Activated T-cell treated with anti-CD3 and anti-CD28 coated beads, Interleukin-2, amount 50 U/mL, for 4 hours (primary cell): ENCODE data around the gene MBL2. TPM values are rescaled to one million over a fixed set of nuclear protein-coding genes. Genes with fewer than 3 reads are reported as not detected.

ENCODE experiments used
- ATAC-seq, 2 donors: fragments of 200-7000 bp; cut with Tn5 transposase; one replicate each; pipeline ENCODE4 v1.10.0; 2021
- DNase-seq: peaks from one replicate; pipeline ENCODE4 v3.0.0-alpha.2; 2020
- H3K27me3 Mint-ChIP-seq: one replicate; pipeline ENCODE4 v1.8.0; 2021; ENCODE audit warnings: low read depth, mixed read lengths
- H3K36me3 Mint-ChIP-seq: one replicate; pipeline ENCODE4 v1.8.0; 2022; ENCODE audit warnings: mixed read lengths; ENCODE audit not compliant: insufficient read depth
- H3K4me1 Mint-ChIP-seq: one replicate; pipeline ENCODE4 v1.8.0; 2021; ENCODE audit warnings: low read depth, mixed read lengths
- H3K4me3 Mint-ChIP-seq: one replicate; pipeline ENCODE4 v1.8.0; 2021; ENCODE audit warnings: mild to moderate bottlenecking, moderate library complexity, mixed read lengths
- H3K9me3 Mint-ChIP-seq: one replicate; pipeline ENCODE4 v1.8.0; 2021; ENCODE audit warnings: mixed read lengths
- total RNA-seq, 3 donors: library from RNA; stranded (reverse); gene quantifications; one replicate each; pipeline ENCODE4 v1.2.1, GENCODE V29; 2021

The MBL2 gene
- total RNA-seq, 3 donors from 2014 or later: not detected

DNA sequence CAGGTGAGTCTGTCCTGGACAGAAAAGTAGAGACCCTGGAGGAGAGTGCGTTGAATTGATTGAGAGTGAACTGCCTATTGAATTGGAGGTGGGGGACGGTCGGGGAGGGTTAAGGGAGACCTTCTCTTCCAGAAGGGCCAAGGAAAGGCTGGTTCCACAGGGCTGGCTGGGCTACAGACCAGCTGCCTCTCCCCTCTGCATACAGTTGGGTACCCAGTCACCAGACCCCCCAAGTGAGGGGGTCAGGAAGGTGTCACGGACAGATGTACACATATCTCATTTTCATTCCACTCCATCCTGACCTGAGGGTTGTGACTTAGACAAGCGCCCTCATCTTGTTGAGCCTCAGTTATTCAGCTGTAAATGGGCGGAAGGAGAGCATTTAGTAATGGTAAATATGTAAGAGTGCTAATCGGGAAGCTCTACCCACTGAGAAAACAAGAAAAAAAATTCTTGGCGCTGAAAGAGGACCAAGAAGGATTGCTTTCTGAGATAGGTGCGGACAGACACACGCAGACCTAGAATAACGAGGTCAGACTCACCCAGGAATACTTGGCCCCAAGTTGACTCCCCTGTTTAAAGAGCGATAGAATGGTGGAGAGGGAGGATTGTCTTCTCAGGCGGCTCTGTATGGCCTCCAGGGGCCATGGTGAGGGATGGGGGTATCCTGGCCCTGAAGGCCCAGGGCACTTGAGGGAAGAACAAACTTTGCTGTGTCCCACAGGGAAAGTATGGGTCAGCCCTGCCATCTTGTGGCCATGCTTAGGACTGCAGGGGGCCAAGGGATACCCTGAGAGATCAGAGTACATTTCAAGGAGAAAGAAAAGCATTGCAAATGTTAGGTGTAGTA is 7.2 kb upstream of the MBL2 start:
- no peaks in the 10 kb centered on the region for H3K9me3 Mint-ChIP-seq
- no peaks in the 10 kb centered on the region for H3K4me1 Mint-ChIP-seq
- no peaks in the 10 kb centered on the region for H3K27me3 Mint-ChIP-seq
- ATAC-seq (no peak), DNase-seq (no peak)
- no peaks in the 10 kb centered on the region for H3K36me3 Mint-ChIP-seq
- H3K4me3 Mint-ChIP-seq: no peak overlapping the region

GRCh38 chr10:52778511-52779392 is 6.2 kb upstream of the MBL2 start:
- ATAC-seq: no peak
- Mint-ChIP-seq H3K4me3 (no peak overlapping the region), H3K4me1 (no peaks in the 10 kb centered on the region), H3K9me3 (no peaks in the 10 kb centered on the region), H3K27me3 (no peaks in the 10 kb centered on the region), H3K36me3 (no peaks in the 10 kb centered on the region)
- no peak for DNase-seq

- Mint-ChIP-seq H3K4me3 (no peak overlapping the region), H3K9me3 (no peaks in the 10 kb centered on the region), H3K36me3 (no peaks in the 10 kb centered on the region), H3K27me3 (no peaks in the 10 kb centered on the region), H3K4me1 (no peaks in the 10 kb centered on the region)
- ATAC-seq (no peak), DNase-seq (no peak)
Measured at GRCh38 chr10:52777414-52777813, 4.8 kb upstream of the MBL2 start.

- Mint-ChIP-seq H3K4me3 (no peak overlapping the region), H3K4me1 (no peaks in the 10 kb centered on the region), H3K27me3 (no peaks in the 10 kb centered on the region), H3K36me3 (no peaks in the 10 kb centered on the region), H3K9me3 (no peaks in the 10 kb centered on the region)
- DNase-seq: no peak
- ATAC-seq: no peak
Measured at GRCh38 chr10:52776471-52776903, 3.9 kb upstream of the MBL2 start.

DNA sequence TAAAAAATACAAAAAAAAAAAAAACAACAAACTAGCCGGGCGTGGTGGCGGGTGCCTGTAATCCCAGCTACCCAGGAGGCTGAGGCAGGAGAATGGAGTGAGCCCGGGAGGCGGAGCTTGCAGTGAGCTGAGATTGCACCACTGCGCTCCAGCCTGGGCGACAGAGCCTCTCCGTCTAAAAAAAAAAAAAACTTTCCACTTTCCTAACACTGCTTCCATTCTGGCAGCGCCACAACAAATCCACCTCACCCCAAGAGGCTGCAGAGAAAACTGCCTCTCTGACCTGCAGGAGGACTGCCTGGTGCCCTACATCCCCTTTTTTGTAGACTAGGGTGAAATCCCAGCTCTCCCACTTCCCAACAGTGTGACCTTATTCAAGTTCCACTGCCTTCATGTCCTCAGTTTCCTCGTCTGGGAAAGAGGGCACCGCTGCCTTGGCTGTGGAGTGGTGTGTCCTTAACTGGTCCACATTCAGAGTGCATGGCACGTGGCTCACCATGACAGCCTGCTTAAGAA is 2.6 kb upstream of the MBL2 start:
- no peaks in the 10 kb centered on the region for H3K4me1 Mint-ChIP-seq
- H3K36me3 Mint-ChIP-seq: no peaks in the 10 kb centered on the region
- H3K9me3 Mint-ChIP-seq: no peaks in the 10 kb centered on the region
- no peak overlapping the region for H3K4me3 Mint-ChIP-seq
- no peak for DNase-seq
- H3K27me3 Mint-ChIP-seq: no peaks in the 10 kb centered on the region
- ATAC-seq: no peak

GRCh38 chr10:52774600-52775106 is 2.1 kb upstream of the MBL2 start:
- DNase-seq (no peak), ATAC-seq (no peak)
- H3K9me3 Mint-ChIP-seq: no peaks in the 10 kb centered on the region
- H3K4me3 Mint-ChIP-seq: no peak overlapping the region
- no peaks in the 10 kb centered on the region for H3K36me3 Mint-ChIP-seq
- no peaks in the 10 kb centered on the region for H3K27me3 Mint-ChIP-seq
- no peaks in the 10 kb centered on the region for H3K4me1 Mint-ChIP-seq

- no peak for ATAC-seq
- no peaks in the 10 kb centered on the region for H3K27me3 Mint-ChIP-seq
- H3K9me3 Mint-ChIP-seq: no peaks in the 10 kb centered on the region
- H3K36me3 Mint-ChIP-seq: no peaks in the 10 kb centered on the region
- H3K4me3 Mint-ChIP-seq: no peak overlapping the region
- no peaks in the 10 kb centered on the region for H3K4me1 Mint-ChIP-seq
- DNase-seq: no peak
Measured at GRCh38 chr10:52774182-52774581, 1.6 kb upstream of the MBL2 start.

GRCh38 chr10:52771534-52772445 is 794 bp downstream of the MBL2 start:
- ATAC-seq: no peak
- Mint-ChIP-seq H3K36me3 (no peaks in the 10 kb centered on the region), H3K27me3 (no peaks in the 10 kb centered on the region), H3K4me1 (no peaks in the 10 kb centered on the region), H3K4me3 (no peak overlapping the region), H3K9me3 (no peaks in the 10 kb centered on the region)
- no peak for DNase-seq

DNA sequence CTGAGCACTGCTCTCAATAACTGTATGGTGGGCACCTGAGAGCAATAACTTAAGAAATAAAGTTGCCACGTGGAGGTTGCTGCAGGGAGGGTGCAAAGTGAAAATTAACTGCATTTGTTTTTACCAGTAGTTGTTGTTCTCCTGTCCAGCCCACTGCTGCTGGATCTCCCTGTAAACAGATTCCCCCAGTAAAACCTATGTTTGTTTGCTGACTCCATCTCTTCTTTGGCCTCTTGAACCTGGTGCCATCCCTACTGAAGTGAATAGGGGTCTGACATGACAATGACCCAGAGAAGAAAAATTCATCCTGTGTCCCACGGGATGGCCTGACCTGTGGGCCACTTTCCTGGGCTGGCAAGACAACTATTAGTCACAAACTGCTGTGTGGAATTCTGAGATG is 1.7 kb downstream of the MBL2 start:
- no peak for DNase-seq
- Mint-ChIP-seq H3K9me3 (no peaks in the 10 kb centered on the region), H3K4me1 (no peaks in the 10 kb centered on the region), H3K36me3 (no peaks in the 10 kb centered on the region), H3K27me3 (no peaks in the 10 kb centered on the region), H3K4me3 (no peak overlapping the region)
- no peak for ATAC-seq

GRCh38 chr10:52769966-52770365 is 2.6 kb downstream of the MBL2 start:
- Mint-ChIP-seq H3K36me3 (no peaks in the 10 kb centered on the region), H3K9me3 (no peaks in the 10 kb centered on the region), H3K27me3 (no peaks in the 10 kb centered on the region), H3K4me3 (no peak overlapping the region), H3K4me1 (no peaks in the 10 kb centered on the region)
- ATAC-seq (no peak), DNase-seq (no peak)

DNA sequence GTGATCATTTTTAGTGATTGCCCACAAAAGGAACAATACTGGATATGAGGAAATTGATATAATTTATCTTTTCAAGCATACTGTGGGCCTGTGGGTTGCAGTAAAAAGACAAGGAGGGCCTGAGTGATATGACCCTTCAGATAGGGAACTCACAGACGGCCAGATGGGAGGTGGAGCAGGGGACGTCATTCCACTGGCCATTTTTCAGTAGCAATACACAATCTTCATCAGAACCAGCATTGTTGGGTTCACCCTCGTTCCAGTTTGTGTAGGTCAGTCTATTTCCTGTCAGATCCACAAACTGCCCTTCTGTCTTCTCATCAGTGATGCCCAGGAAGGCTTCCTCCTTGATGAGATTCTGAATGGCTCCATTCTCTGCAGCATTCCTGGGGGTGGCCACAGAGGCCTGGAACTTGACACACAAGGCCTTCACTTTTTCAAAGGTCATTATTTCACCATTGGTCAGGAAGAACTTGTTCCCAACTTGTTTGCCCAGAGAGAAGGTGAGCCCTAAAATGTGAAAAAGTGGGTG is 4.5 kb downstream of the MBL2 start:
- no peaks in the 10 kb centered on the region for H3K4me1 Mint-ChIP-seq
- no peaks in the 10 kb centered on the region for H3K9me3 Mint-ChIP-seq
- H3K36me3 Mint-ChIP-seq: no peaks in the 10 kb centered on the region
- no peaks in the 10 kb centered on the region for H3K27me3 Mint-ChIP-seq
- DNase-seq: no peak
- no peak for ATAC-seq
- no peak overlapping the region for H3K4me3 Mint-ChIP-seq

GRCh38 chr10:52762088-52762487 is 10.5 kb downstream of the MBL2 start:
- Mint-ChIP-seq H3K4me1 (no peaks in the 10 kb centered on the region), H3K4me3 (no peak overlapping the region), H3K9me3 (peaks cover 3% of the 10 kb centered on the region), H3K27me3 (no peaks in the 10 kb centered on the region), H3K36me3 (no peaks in the 10 kb centered on the region)
- ATAC-seq (no peak), DNase-seq (no peak)

DNA sequence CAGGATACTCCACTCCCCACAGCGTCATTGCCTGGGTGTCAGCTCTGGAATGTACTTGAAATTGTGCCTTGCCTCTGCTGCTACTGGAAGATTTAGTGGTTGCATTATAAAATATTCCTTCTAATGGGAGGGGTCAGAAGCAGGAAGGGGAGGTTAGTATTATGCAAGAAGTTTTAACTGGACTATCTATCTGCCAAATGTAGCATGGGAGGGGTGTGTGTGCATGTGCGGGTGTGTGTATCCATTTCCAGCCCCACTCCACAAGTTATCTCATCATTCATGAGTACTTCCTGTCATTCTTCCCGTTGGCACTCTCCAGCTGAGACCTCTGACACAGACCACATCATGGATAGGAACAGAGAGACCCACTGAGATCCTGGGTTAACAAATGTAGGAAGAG is 13.4 kb downstream of the MBL2 start:
- ATAC-seq (no peak), DNase-seq (no peak)
- Mint-ChIP-seq H3K4me3 (no peak overlapping the region), H3K27me3 (no peaks in the 10 kb centered on the region), H3K4me1 (no peaks in the 10 kb centered on the region), H3K9me3 (peaks cover 3% of the 10 kb centered on the region), H3K36me3 (no peaks in the 10 kb centered on the region)
